Ectodermal cell (in vitro differentiated cells): ENCODE data around the gene SEC24C. TPM values are rescaled to one million over a fixed set of nuclear protein-coding genes. Genes with fewer than 3 reads are reported as not detected.
"Not testable (repeated sequence)": the region's sequence is repeated elsewhere in the genome, so short reads cannot be mapped to it uniquely, and the experiment has no call there.

Experiments used
- H3K27ac ChIP-seq: 2 replicates; pipeline ENCODE4 v1.7.0; 2013; ENCODE audit warnings: mild to moderate bottlenecking, low read depth, low read length; ENCODE audit not compliant: insufficient read depth, poor library complexity, severe bottlenecking
- H3K27me3 ChIP-seq: 2 replicates; pipeline ENCODE4 v1.7.0; 2013; ENCODE audit warnings: mild to moderate bottlenecking, low read length; ENCODE audit not compliant: insufficient read depth, control insufficient read depth, poor library complexity, severe bottlenecking
- H3K36me3 ChIP-seq: one replicate; pipeline ENCODE4 v1.7.0; 2013; ENCODE audit warnings: low read length; ENCODE audit not compliant: control insufficient read depth, insufficient read depth
- H3K4me1 ChIP-seq: one replicate; pipeline ENCODE4 v1.7.0; 2013; ENCODE audit warnings: low read length; ENCODE audit not compliant: control insufficient read depth, insufficient read depth
- H3K4me3 ChIP-seq: 2 replicates; pipeline ENCODE4 v1.7.0; 2013; ENCODE audit warnings: low read depth, low read length, control low read depth; ENCODE audit not compliant: insufficient read depth
- H3K9me3 ChIP-seq: 2 replicates; pipeline ENCODE4 v1.7.0; 2013; ENCODE audit warnings: mild to moderate bottlenecking, low read length, moderate library complexity; ENCODE audit not compliant: control insufficient read depth
- WGBS, 2 experiments: methylation state at CpG; one replicate each; pipeline ENCODE4 v1.1.7; 2013; ENCODE audit warnings: missing lambda C conversion rate in 2 of 2; 5-methylcytosine and 5-hydroxymethylcytosine counted together
- polyA plus RNA-seq, 4 experiments: library from polyadenylated mRNA; stranded (reverse); fragments of 50-300 nt; gene quantifications; one replicate each; pipeline ENCODE4 v1.2.3, GENCODE V29; 2013

The SEC24C gene
- polyA plus RNA-seq (2013, experiment 1 of 4): 67.5 TPM
- 70.5 TPM for polyA plus RNA-seq (2013, experiment 2 of 4)
- 48.5 TPM for polyA plus RNA-seq (2013, experiment 3 of 4)
- polyA plus RNA-seq (2013, experiment 4 of 4): 56.8 TPM

- H3K4me1 ChIP-seq: peaks cover 9% of the 10 kb centered on the region
- peaks cover 9% of the 10 kb centered on the region for H3K36me3 ChIP-seq
- H3K27ac ChIP-seq: peak within 1 kb of the TSS; percentile 94
- 0% methylated on average over 36 of the region's 36 CpGs for WGBS, 2 experiments
- no peaks in the 10 kb centered on the region for H3K9me3 ChIP-seq
- peak within 1 kb of the TSS; percentile 99 for H3K4me3 ChIP-seq
- H3K27me3 ChIP-seq: no peaks in the 10 kb centered on the region
Measured at GRCh38 chr10:73743905-73744663, at the start of gene SEC24C. Gene SEC24C, plus strand, starts transcription at chr10:73744372. Its CDS starts 2,461 bp downstream, at chr10:73746833.

- H3K36me3 ChIP-seq, H3K4me3 ChIP-seq, H3K9me3 ChIP-seq, H3K27me3 ChIP-seq, H3K27ac ChIP-seq, H3K4me1 ChIP-seq: not testable (repeated sequence)
Measured at GRCh38 chr10:73695302-73695701, 48.9 kb upstream of the SEC24C start.

- not testable (repeated sequence) for H3K4me3 ChIP-seq, H3K27ac ChIP-seq, H3K36me3 ChIP-seq, H3K27me3 ChIP-seq, H3K4me1 ChIP-seq, H3K9me3 ChIP-seq
- WGBS, 2 experiments: 97 to 98% methylated on average over 14 to 15 of the region's 16 CpGs
Measured at GRCh38 chr10:73697675-73698159, 46.5 kb upstream of the SEC24C start, which contains the start of gene AGAP5. Gene AGAP5, minus strand, starts transcription at chr10:73698109. Its CDS starts 354 bp downstream, at chr10:73697755.

- H3K36me3 ChIP-seq, H3K27ac ChIP-seq, H3K27me3 ChIP-seq, H3K4me3 ChIP-seq, H3K4me1 ChIP-seq, H3K9me3 ChIP-seq: not testable (repeated sequence)
- 100% methylated on average over 1 of the region's 2 CpGs for WGBS, 2 experiments
Measured at GRCh38 chr10:73698819-73699218, 45.4 kb upstream of the SEC24C start.

- H3K4me3 ChIP-seq, H3K27me3 ChIP-seq, H3K9me3 ChIP-seq, H3K36me3 ChIP-seq, H3K27ac ChIP-seq, H3K4me1 ChIP-seq: not testable (repeated sequence)
Measured at GRCh38 chr10:73703924-73704323, 40.2 kb upstream of the SEC24C start.

GRCh38 chr10:73705506-73706072 is 38.6 kb upstream of the SEC24C start:
- 77 to 80% methylated on average over 1 of the region's 1 CpG for WGBS, 2 experiments
- not testable (repeated sequence) for H3K9me3 ChIP-seq, H3K27ac ChIP-seq

GRCh38 chr10:73706488-73706887 is 37.7 kb upstream of the SEC24C start:
- H3K4me3 ChIP-seq, H3K27me3 ChIP-seq, H3K36me3 ChIP-seq, H3K27ac ChIP-seq, H3K9me3 ChIP-seq, H3K4me1 ChIP-seq: not testable (repeated sequence)
- WGBS, 2 experiments: 100% methylated on average over 2 of the region's 2 CpGs

More at GRCh38 chr10:73705506-73706072, 38.6 kb upstream of the SEC24C start:
- H3K27me3 ChIP-seq, H3K36me3 ChIP-seq, H3K4me3 ChIP-seq, H3K4me1 ChIP-seq: not testable (repeated sequence)

GRCh38 chr10:73707628-73708027 is 36.5 kb upstream of the SEC24C start:
- H3K9me3 ChIP-seq, H3K36me3 ChIP-seq, H3K27me3 ChIP-seq, H3K4me3 ChIP-seq, H3K4me1 ChIP-seq, H3K27ac ChIP-seq: not testable (repeated sequence)

GRCh38 chr10:73708122-73708521 is 36.0 kb upstream of the SEC24C start:
- H3K9me3 ChIP-seq, H3K36me3 ChIP-seq, H3K27ac ChIP-seq, H3K4me3 ChIP-seq, H3K4me1 ChIP-seq, H3K27me3 ChIP-seq: not testable (repeated sequence)
- 90 to 91% methylated on average over 1 of the region's 1 CpG for WGBS, 2 experiments

GRCh38 chr10:73711683-73712082 is 32.5 kb upstream of the SEC24C start:
- H3K4me3 ChIP-seq, H3K27ac ChIP-seq, H3K27me3 ChIP-seq, H3K36me3 ChIP-seq, H3K9me3 ChIP-seq, H3K4me1 ChIP-seq: not testable (repeated sequence)
- 94% methylated on average over 5 of the region's 5 CpGs for WGBS, 2 experiments
